Measurements from ENCODE around the gene UBE2D1.
A peak's percentile ranks its signal among the peaks of the same experiment; 100 is the strongest.

GRCh38 chr10:58299580-58299979, 35.2 kb upstream of the UBE2D1 start:
- TF ChIP-seq CTCF (IDR thresholded peaks at IDR 0.05), result peak; percentile 67 to 80 (median 73)
- TF ChIP-seq POLR2A (IDR thresholded peaks at IDR 0.05), result no peak

Measured in body of pancreas (tissue), 4 donors.